Activated CD4-positive, alpha-beta memory T cell treated with anti-CD3 and anti-CD28 coated beads, Interleukin-2, amount 10 ng/mL, durations not matched to agents 7 days and 5 days (primary cell): ENCODE data around the gene IFNGR2. TPM values are rescaled to one million over a fixed set of nuclear protein-coding genes. Genes with fewer than 3 reads are reported as not detected.

Experiments used
- total RNA-seq, 2 experiments: library from RNA; stranded (reverse); gene quantifications; one replicate each; pipeline ENCODE4 v1.2.3, GENCODE V29; 2021

The IFNGR2 gene
- total RNA-seq, 2 experiments from 2014 or later = 4.6 to 4.7 TPM

Other genes with a start within 250 kb of the IFNGR2 start
- gene IFNAR2, start 173.5 kb upstream of the IFNGR2 start, total RNA-seq = 10 to 100 TPM; 60.1 to 61.9 TPM
- 10 to 100 TPM; 33.9 to 36.1 TPM for gene IL10RB, start 137.0 kb upstream of the IFNGR2 start, total RNA-seq
- gene IFNAR1, start 78.4 kb upstream of the IFNGR2 start, total RNA-seq = 10 to 100 TPM; 38.6 to 39.3 TPM
- gene TMEM50B, start 76.6 kb downstream of the IFNGR2 start, total RNA-seq = 10 to 100 TPM; 26.5 to 28.2 TPM
- under 1 TPM; 0.55 to 0.60 TPM for gene DNAJC28, start 88.3 kb downstream of the IFNGR2 start, total RNA-seq
- gene GART, start 138.7 kb downstream of the IFNGR2 start, total RNA-seq = 100 to 1,000 TPM; 108 to 111 TPM
- 100 to 1,000 TPM; 279 to 290 TPM for gene SON, start 139.6 kb downstream of the IFNGR2 start, total RNA-seq
- 10 to 100 TPM; 35.4 to 35.5 TPM for gene DONSON, start 185.3 kb downstream of the IFNGR2 start, total RNA-seq
- 10 to 100 TPM; 33.6 to 39.3 TPM for gene CRYZL1, start 238.3 kb downstream of the IFNGR2 start, total RNA-seq
- gene ITSN1, start 239.1 kb downstream of the IFNGR2 start, total RNA-seq = 1 to 10 TPM; 2.7 to 4.0 TPM